Cardiac muscle cell (in vitro differentiated cells and primary cell): ENCODE results near the gene CYP8B1. TPM values are rescaled to one million over a fixed set of nuclear protein-coding genes. Genes with fewer than 3 reads are reported as not detected.

ENCODE experiments used
- DNase-seq, 2 donors: peaks; one replicate each; pipeline versions ENCODE4 v3.0.0 to v3.0.0-alpha.2; 2010 to 2017; ENCODE audit warnings: low read depth in 1 of 2, low spot score in 1 of 2
- H3K27ac ChIP-seq: fragments of 200-600 bp; sonication (generic); 2 replicates; pipeline ENCODE4 v1.5.1; 2016
- H3K27me3 ChIP-seq: fragments of 200-600 bp; sonication (generic); 2 replicates; pipeline ENCODE4 v1.6.0; 2016; ENCODE audit warnings: control low read depth
- H3K36me3 ChIP-seq: fragments of 200-600 bp; sonication (generic); 2 replicates; pipeline ENCODE4 v1.5.1; 2016; ENCODE audit warnings: control low read depth
- H3K4me1 ChIP-seq: fragments of 200-600 bp; sonication (generic); 2 replicates; pipeline ENCODE4 v1.8.1; 2017; ENCODE audit warnings: low read depth, mild to moderate bottlenecking, mixed run types
- H3K4me3 ChIP-seq: fragments of 200-600 bp; sonication (generic); 2 replicates; pipeline ENCODE4 v1.5.1; 2016; ENCODE audit warnings: mild to moderate bottlenecking
- H3K9me3 ChIP-seq: fragments of 200-600 bp; sonication (generic); 2 replicates; pipeline ENCODE4 v1.5.1; 2017; ENCODE audit warnings: low read depth, mild to moderate bottlenecking, control low read depth
- polyA plus RNA-seq: library from polyadenylated mRNA; unstranded; fragments of >200 nt; fragmentation: Nextera tagmentation; extraction: Ambion mirVana; gene quantifications from 2 replicates; pipeline ENCODE4 v1.2.1, GENCODE V29; 2016
- total RNA-seq: library from RNA; depleted of rRNA; stranded (reverse); fragments of >200 nt; gene quantifications from 2 replicates; pipeline ENCODE4 v1.2.3, GENCODE V29; 2016
- TF ChIP-seq, protein P1 (sequence below): IDR thresholded peaks from 2 replicates; pipeline ENCODE4 v1.5.1; 2012; ENCODE audit warnings: low read depth, mild to moderate bottlenecking, low read length

Gene CYP8B1
- total and polyA plus RNA-seq, 2 experiments from 2014 or later: not detected

DNA sequence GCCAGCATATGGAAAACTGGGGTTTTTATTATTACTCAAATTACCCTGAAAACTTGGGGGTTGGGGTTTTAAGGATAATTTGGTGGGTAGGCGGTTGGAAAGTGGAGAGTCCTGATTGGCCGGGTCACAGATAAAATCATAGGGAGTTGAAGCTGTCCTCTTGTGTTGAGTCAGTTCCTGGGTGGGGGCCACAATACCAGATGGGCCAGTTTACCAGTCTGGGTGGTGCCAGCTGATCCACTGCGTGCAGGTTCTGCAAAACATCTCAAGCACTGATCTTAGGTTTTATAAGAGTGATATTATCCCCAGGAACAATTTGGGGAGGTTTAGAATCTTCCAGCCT is 25.4 kb upstream of the CYP8B1 start:
- Histone ChIP-seq H3K27ac (no peak overlapping the region), H3K36me3 (no peaks in the 10 kb centered on the region), H3K4me3 (no peak overlapping the region), H3K27me3 (no peaks in the 10 kb centered on the region), H3K4me1 (no peaks in the 10 kb centered on the region), H3K9me3 (no peaks in the 10 kb centered on the region)
- TF ChIP-seq, protein P1, sequence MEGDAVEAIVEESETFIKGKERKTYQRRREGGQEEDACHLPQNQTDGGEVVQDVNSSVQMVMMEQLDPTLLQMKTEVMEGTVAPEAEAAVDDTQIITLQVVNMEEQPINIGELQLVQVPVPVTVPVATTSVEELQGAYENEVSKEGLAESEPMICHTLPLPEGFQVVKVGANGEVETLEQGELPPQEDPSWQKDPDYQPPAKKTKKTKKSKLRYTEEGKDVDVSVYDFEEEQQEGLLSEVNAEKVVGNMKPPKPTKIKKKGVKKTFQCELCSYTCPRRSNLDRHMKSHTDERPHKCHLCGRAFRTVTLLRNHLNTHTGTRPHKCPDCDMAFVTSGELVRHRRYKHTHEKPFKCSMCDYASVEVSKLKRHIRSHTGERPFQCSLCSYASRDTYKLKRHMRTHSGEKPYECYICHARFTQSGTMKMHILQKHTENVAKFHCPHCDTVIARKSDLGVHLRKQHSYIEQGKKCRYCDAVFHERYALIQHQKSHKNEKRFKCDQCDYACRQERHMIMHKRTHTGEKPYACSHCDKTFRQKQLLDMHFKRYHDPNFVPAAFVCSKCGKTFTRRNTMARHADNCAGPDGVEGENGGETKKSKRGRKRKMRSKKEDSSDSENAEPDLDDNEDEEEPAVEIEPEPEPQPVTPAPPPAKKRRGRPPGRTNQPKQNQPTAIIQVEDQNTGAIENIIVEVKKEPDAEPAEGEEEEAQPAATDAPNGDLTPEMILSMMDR: no peak
- no peak for DNase-seq

DNA sequence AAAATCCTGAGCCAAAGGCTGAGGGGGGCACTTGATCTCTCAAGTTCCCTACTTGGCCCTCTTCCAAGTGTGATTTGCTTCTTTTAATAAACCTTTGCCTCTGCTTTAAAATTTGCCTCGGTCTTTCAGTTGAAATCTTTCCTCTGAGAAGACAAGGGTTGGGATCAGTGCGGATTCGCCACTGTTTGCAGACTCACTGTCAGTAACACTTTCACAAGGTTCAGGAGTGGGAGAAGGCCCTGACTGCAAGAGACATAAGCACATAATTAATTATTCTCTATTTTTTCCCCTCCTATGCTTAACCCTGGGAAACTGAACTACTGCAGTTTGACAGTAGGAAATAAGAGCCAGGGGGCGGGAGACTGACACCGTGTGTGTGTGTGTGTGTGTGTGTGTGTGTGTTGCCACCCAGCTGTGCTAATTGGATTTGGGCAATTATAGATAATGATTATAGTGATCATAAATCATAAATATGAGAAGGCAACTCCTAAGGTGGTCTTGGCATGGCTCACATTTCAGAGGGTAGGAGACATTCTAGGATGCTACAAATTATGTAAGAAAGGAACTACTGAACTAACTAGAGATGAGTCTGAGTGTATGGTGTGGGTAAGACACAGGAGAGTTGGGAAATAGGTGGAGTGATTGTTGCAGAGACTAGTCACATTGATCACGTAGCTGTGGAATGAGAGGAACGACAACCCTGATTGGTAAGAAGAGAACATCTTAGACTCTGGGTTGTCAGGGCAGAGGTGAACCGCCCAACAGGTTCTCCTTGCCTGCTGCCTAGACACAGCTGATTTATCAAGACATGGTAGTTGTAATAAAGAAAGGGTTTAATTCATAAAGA is 24.8 kb upstream of the CYP8B1 start:
- no peaks in the 10 kb centered on the region for H3K27me3 ChIP-seq

DNA sequence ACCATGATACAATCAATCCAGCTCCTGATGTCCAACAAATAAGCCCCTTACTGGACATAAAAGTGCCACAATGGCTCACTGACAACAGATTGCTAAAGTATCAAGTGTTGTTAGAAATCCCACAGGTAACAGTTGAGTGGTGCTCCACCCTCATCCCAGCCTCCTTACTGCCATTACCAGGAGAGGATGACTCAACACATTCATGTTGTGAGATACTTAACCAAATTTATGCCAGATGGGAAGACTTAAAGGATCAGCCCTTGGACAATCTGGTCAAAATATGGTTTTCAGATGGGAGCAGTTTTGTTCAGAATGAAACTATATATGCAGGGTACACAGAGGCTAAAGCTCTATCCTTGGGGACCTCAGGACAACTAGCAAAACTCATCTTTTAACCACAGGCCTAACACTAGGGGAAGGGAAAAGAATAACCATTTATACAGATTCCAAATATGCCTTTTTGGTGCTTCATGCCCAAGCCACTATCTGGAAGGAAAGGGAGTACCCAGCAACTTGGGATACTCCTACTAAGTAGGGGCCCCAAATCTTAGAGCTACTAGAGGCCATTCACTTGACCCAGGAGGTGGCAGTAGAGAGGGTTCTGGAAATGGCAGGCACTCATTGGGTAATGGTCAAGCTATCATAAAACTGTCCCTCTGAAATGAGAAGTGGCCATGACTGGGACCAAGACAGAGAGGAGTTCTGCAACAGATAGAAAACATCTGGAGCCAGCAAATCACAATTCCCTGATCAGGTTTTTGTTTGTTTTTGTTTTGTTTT is 23.4 kb upstream of the CYP8B1 start:
- H3K4me1 ChIP-seq: no peaks in the 10 kb centered on the region
- H3K9me3 ChIP-seq: no peaks in the 10 kb centered on the region
- no peak overlapping the region for H3K4me3 ChIP-seq
- no peaks in the 10 kb centered on the region for H3K27me3 ChIP-seq
- TF ChIP-seq, protein P1: no peak
- no peak overlapping the region for H3K27ac ChIP-seq
- no peaks in the 10 kb centered on the region for H3K36me3 ChIP-seq
- no peak for DNase-seq

More for the DNA sequence above, 24.8 kb upstream of the CYP8B1 start:
- TF ChIP-seq, protein P1: no peak
- H3K36me3 ChIP-seq: no peaks in the 10 kb centered on the region
- no peak overlapping the region for H3K4me3 ChIP-seq
- H3K27ac ChIP-seq: no peak overlapping the region
- H3K4me1 ChIP-seq: no peaks in the 10 kb centered on the region
- H3K9me3 ChIP-seq: no peaks in the 10 kb centered on the region
- DNase-seq: peak in 1 of 2 donors; percentile 5

DNA sequence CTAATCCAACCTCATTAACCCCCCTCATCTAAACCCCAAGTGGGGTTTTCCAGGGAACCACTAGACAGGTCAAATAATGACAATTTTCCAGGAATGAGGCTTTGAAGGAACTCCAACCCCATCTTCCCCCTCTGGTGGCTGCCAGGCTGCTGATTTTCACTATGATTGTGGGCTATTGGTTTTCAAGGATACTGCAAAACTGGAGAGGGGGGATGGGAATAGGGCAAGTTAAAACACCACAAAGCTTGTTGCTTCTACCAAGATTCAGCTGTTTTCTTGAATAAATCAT is 19.8 kb upstream of the CYP8B1 start:
- TF ChIP-seq, protein P1: no peak
- DNase-seq: no peak
- no peaks in the 10 kb centered on the region for H3K4me1 ChIP-seq
- H3K4me3 ChIP-seq: no peak overlapping the region
- H3K27ac ChIP-seq: no peak overlapping the region
- H3K36me3 ChIP-seq: no peaks in the 10 kb centered on the region
- no peaks in the 10 kb centered on the region for H3K9me3 ChIP-seq
- no peaks in the 10 kb centered on the region for H3K27me3 ChIP-seq

DNA sequence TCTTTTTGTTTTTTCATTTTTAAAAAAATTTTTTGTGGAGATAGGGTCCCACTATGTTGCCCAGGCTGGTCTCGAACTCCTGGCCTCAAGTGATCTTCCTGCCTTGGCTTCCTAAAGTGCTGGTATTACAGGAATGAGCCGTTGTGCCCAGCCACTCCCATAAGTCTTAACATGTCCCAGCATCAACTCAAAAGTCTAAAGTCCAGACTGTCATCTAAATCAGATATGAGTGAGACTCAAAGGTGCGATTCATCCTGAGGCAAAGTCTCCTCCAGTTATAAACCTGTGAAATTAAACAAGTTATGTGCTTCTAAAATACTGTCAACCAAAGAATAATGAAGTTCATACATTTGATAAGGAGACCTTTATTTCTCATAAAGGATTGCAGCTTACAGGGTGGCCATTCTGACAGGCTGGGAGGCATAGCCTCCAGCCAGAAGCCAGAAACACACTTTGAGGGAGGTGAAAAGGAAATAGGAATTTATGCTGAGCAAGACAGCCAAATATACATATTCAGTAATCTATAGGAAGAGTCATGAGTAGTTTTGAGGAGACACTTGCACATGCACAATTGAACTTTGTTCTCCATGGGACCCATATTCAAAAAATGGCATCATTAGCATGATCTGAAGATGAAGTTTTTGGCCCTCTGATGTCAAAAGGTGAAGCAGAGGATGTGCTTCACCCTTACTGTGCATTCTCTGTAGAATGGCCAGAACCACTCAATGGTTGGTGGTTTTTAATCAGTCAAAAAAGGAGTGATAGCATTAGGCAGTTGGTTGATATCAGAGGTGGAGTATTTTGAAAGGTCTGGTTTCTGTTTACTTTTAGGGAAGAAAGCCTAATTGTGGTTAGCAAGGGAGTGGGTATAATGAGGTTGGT is 19.3 kb upstream of the CYP8B1 start:
- TF ChIP-seq, protein P1: no peak
- Histone ChIP-seq H3K27ac (no peak overlapping the region), H3K9me3 (no peaks in the 10 kb centered on the region), H3K27me3 (no peaks in the 10 kb centered on the region), H3K36me3 (no peaks in the 10 kb centered on the region), H3K4me1 (no peaks in the 10 kb centered on the region), H3K4me3 (no peak overlapping the region)
- no peak for DNase-seq
